T-helper 2 cell treated with Interferon-gamma antibody and Interleukin-4, amounts not matched to agents 100 ng/mL and 5 ng/mL, for 36 hours (primary cell): ENCODE results near the gene VWA5A. TPM values are rescaled to one million over a fixed set of nuclear protein-coding genes. Genes with fewer than 3 reads are reported as not detected.
"Not testable (repeated sequence)": the region's sequence is repeated elsewhere in the genome, so short reads cannot be mapped to it uniquely, and the experiment has no call there.

Experiments used
- intact Hi-C: fragments of 100-400 bp; cut with micrococcal nuclease; formaldehyde crosslinking; loops from one replicate; pipeline ENCODE4 v1.15.1; 2023
- total RNA-seq: library from RNA; stranded (reverse); gene quantifications from 2 replicates; pipeline ENCODE4 v1.2.3, GENCODE V29; 2022

VWA5A gene
- total RNA-seq, 1 donor from 2014 or later = 4.5 TPM

GRCh38 chr11:124168796-124169195, 53.5 kb downstream of the VWA5A start:
- intact Hi-C loops = no loop called here

- intact Hi-C loops = not testable (repeated sequence)
Measured at GRCh38 chr11:124170315-124170714, 55.1 kb downstream of the VWA5A start.

GRCh38 chr11:124170801-124171586, 55.7 kb downstream of the VWA5A start:
- intact Hi-C loops = no loop called here

- intact Hi-C loops = no loop called here
Measured at GRCh38 chr11:124172101-124172500, 56.9 kb downstream of the VWA5A start.

DNA sequence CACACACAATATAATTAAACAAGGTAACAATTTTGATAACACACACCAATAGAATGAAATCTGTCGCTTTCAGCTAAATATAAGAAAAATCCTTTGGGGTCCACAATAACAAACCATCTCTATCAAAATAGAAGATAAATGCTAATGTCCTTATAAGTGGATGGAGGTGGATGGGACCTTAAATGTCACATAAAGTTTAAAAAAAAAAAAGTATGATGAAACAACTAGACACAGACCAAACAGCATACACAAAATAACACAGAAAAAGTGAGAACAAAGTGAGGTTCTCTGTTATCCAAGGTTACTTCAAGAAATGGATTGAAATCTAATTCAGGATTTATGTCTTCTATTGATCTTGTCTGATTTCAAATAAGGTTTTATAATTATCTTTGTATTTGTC, 57.3 kb downstream of the VWA5A start:
- intact Hi-C loops = no loop called here

DNA sequence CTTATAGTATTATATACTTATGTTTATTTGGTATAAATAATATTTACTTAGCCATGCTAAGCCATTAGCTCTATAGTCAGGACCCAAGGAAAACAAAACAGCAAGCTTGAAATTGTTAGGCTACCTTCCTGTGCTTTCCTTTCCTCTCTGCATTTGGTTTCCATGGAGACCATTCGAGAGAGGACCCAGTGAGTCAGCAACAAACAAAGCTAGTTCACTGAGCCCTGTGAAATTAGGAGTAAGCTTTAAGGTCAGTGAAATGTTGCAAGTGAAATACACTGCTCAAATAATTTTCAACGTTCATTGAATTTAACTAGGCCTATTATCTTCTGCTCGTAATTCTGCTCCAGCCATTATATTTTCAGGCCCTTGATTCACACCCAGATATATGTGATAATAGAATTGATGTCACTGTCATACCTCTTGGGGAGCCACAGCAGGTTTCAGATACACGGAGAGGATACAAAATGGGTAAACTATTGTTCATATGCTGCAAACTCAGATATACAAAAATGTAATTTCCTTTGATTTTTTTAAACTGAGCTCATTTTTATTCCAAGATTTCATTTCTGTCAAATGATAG, 58.8 kb downstream of the VWA5A start:
- intact Hi-C loops = no loop called here

DNA sequence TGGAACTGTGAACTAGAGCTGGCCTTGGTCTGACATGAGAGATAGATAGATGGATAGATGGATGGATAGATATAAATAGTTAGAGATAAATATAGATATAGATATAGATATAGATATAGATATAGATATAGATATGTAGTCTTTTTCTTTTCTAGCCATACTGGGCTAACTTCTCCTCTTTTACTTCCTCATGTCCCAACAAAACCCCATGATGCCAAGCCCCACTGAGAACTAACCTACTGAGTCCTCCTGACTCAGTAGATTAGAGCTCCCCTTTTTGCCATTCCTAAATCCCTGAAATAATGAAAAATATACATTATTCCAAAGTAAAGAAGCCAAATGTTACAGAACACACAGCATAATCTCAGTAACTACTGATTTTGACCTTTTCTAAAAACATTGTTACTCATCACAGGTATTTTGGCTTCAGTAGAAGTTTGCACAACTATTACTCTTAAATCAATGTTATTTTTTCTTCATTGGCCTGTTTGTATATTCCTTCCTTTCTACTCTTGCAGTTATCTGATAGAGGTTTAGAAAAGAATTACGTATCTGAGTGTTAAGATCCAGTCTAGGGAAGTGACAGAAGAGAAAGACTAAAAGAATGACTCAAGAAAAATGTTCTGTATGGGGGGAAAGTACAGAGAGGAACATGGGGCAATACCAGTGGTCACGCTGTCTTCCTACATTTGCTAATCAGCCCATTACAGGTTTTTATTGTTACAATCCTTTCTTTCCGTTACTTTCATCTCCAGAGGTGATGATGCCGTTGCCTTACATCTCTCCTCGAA, 61.9 kb downstream of the VWA5A start:
- intact Hi-C loops = no loop called here

- intact Hi-C loops = no loop called here
Measured at GRCh38 chr11:124179310-124179709, 64.1 kb downstream of the VWA5A start.

DNA sequence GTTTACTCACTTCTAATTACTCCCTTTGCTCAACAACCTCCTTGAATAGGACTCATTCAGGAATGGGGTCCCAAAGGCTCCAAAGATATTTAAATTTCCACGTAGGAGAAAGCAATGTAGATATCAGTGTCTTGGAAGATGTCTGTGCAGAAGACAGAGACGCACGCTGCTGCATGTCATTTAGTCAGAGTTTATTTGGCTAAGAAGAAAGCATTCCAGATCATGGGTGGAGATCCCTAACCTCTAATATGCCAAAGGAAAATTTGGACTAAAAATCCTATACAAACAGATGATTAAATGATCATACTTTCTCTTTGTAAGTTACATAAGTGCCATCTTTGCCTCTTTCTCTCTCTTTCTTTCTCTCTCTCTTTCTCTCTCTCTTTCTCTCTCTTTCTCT, 67.8 kb downstream of the VWA5A start, which contains the start of gene OR10D3:
TSS of gene OR10D3 (plus strand) at position 278 of the 400 bp plus-strand sequence. CDS start 1,925 bp downstream, outside the sequence.
- intact Hi-C loops = no loop called here

GRCh38 chr11:124190298-124191139, 75.3 kb downstream of the VWA5A start:
- intact Hi-C loops = loop anchor here (1.0 kb wide), 1 partner anchor 82 kb away; no protein-coding TSS in a partner anchor

DNA sequence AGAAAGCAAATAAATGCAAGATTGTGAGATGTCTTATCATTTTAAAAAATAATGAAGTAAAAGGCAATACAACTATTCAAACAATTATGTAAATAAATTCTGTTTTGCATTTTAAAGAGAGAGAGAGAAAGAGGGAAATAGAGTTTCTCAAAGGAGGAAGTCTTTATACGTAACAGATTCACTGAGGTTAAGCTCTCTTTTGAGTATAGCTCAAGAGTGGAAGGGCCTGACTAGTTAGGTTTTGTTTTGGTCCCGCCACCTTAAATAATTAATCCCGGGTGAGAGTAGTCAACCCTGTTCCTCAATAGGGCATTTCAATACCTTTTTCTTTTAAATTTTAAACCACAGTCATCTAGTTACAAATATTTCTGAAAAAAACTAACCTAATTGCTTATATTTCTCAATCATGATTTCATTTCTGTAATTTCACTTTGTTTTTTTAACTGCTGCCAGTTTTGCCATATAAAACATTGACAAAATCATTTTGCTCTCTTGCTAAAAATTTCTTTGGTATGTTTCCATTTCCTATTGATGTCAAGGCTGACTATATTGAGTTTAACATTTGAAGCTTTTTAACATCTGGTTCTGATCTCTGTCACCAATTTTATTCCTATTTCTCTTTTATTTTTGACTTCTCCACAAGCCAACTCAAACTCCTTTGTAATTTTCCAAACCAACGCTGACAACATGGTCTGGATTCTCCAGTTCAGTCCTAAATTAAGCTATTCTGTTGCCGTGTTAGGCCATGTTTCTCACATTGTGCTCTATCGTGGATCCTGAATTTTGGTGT, 78.2 kb downstream of the VWA5A start:
- intact Hi-C loops = loop anchor here (2.0 kb wide), 1 partner anchor 79 kb away; the partner anchor contains the start of gene VWA5A

GRCh38 chr11:124194293-124195188, 79.3 kb downstream of the VWA5A start:
- intact Hi-C loops = loop anchor here (1.0 to 5.0 kb wide), 3 partner anchors 80 to 552 kb away; partner anchors contain the start of gene VWA5A

DNA sequence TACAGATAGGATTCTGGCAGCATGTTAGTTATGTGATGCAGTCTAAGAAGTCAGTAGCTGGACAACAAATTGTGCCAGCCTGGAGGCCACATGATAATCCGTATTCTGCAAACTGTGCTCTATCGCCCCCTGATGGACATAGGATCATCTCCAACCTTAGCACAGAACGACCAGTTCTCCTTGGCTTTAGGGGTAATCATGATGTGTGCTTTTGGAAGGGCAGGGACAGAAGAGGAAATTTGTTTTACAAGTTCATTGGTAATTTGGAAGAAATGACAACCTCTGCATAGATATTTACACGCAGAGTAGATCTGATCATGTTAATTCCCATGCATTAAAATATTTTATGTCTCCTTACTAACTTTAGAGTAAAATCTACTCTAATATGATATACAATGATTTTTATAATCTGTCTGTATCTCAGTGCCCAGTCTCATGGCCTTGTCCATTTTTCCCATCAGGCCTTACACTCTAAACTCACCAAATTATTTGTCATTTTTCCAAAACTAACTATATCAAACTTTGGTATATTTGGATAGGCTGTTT, 80.0 kb downstream of the VWA5A start:
- intact Hi-C loops = loop anchor here (1.0 to 5.0 kb wide), 3 partner anchors 80 to 553 kb away; partner anchors contain the start of gene VWA5A

Other genes starting within 250 kb of the VWA5A start
- not detected in 2 replicates for gene TMEM225, start 229.8 kb upstream of the VWA5A start, total RNA-seq
- not detected in 2 replicates for gene OR8D4, start 213.3 kb upstream of the VWA5A start, total RNA-seq
- gene OR4D5, start 175.8 kb upstream of the VWA5A start, total RNA-seq = not detected in 2 replicates
- gene OR6T1, start 171.6 kb upstream of the VWA5A start, total RNA-seq = not detected in 2 replicates
- not detected in 2 replicates for gene OR10S1, start 137.7 kb upstream of the VWA5A start, total RNA-seq
- not detected in 2 replicates for gene OR10G6, start 120.3 kb upstream of the VWA5A start, total RNA-seq
- not detected in 2 replicates for gene OR10G4, start 102.5 kb upstream of the VWA5A start, total RNA-seq
- not detected in 2 replicates for gene OR10G9, start 92.4 kb upstream of the VWA5A start, total RNA-seq
- not detected in 2 replicates for gene OR10G8, start 88.7 kb upstream of the VWA5A start, total RNA-seq
- not detected in 2 replicates for gene OR10G7, start 74.1 kb upstream of the VWA5A start, total RNA-seq
- gene OR10D3, start 67.9 kb downstream of the VWA5A start, total RNA-seq = not detected in 2 replicates
- gene OR8G1, start 125.6 kb downstream of the VWA5A start, total RNA-seq = not detected in 2 replicates
- gene OR8G5, start 140.9 kb downstream of the VWA5A start, total RNA-seq = not detected in 2 replicates
- gene OR8D1, start 198.5 kb downstream of the VWA5A start, total RNA-seq = not detected in 2 replicates
- not detected in 2 replicates for gene OR8D2, start 204.7 kb downstream of the VWA5A start, total RNA-seq